HEK293 (cell line): Measurements from ENCODE around the gene TRPM5.

Source experiments
- CTCF ChIA-PET: fragments of 350-600 bp; formaldehyde crosslinking; extraction: SDS; loops from one replicate; lab custom pipeline; 2021; ENCODE audit warnings: antibody characterized with exemption; lab: Yijun Ruan, JAX
- POLR2A ChIA-PET: fragments of 300-600 bp; formaldehyde crosslinking; extraction: SDS; loops from one replicate; lab custom pipeline; 2020; ENCODE audit warnings: antibody characterized with exemption, inconsistent platforms; lab: Yijun Ruan, JAX
- H3K27ac ChIP-seq: fragments of 200-500 bp; sonication (Bioruptor generic); 2 replicates; pipeline ENCODE4 v1.5.1; 2014; ENCODE audit warnings: low read depth, low read length, control low read depth, inconsistent platforms; ENCODE audit errors: extremely low read depth
- H3K36me3 ChIP-seq, 2 experiments: fragments of 200-500 bp in 1 of 2; sonication (Bioruptor generic) in 1 of 2; 1 replicate in 1 of 2; 2 replicates in 1 of 2; pipeline ENCODE4 v1.5.1; 2014 to 2017; ENCODE audit warnings: inconsistent platforms in 2 of 2, low read length in 2 of 2; ENCODE audit not compliant: control insufficient read depth in 2 of 2, insufficient read depth in 1 of 2
- H3K4me1 ChIP-seq: fragments of 200-500 bp; sonication (Bioruptor generic); 2 replicates; pipeline ENCODE4 v1.5.1; 2014; ENCODE audit warnings: mild to moderate bottlenecking, low read length, inconsistent platforms; ENCODE audit not compliant: control insufficient read depth, insufficient read depth
- H3K4me3 ChIP-seq: 2 replicates; pipeline ENCODE4 v1.5.1; 2011; ENCODE audit warnings: low read depth, mild to moderate bottlenecking, control low read depth, low read length, moderate library complexity
- H3K9me3 ChIP-seq: fragments of 200-500 bp; sonication (Bioruptor generic); 2 replicates; pipeline ENCODE4 v1.5.1; 2014; ENCODE audit warnings: low read depth, low read length, inconsistent platforms; ENCODE audit not compliant: control insufficient read depth, insufficient read depth
- GLIS1 ChIP-seq: fragments of 450-650 bp; formaldehyde crosslinking; IDR thresholded peaks from 2 replicates; pipeline ENCODE4 v1.5.1; 2016; ENCODE audit warnings: missing biosample characterization, missing genetic modification characterization
- HOXD13 ChIP-seq: sonication (generic); formaldehyde crosslinking; IDR thresholded peaks from 2 replicates; pipeline ENCODE4 v1.8.0; 2022; ENCODE audit warnings: missing genetic modification reagents, borderline replicate concordance
- PATZ1 ChIP-seq: fragments of 450-650 bp; formaldehyde crosslinking; IDR thresholded peaks from 2 replicates; pipeline ENCODE4 v1.5.1; 2016; ENCODE audit warnings: missing biosample characterization, missing genetic modification characterization
- ZBTB10 ChIP-seq: fragments of 450-650 bp; formaldehyde crosslinking; IDR thresholded peaks from 2 replicates; pipeline ENCODE4 v1.5.1; 2016; ENCODE audit warnings: missing biosample characterization, missing genetic modification characterization
- ZBTB17 ChIP-seq: fragments of 450-650 bp; formaldehyde crosslinking; IDR thresholded peaks from 2 replicates; pipeline ENCODE4 v1.5.1; 2016; ENCODE audit warnings: missing biosample characterization, missing genetic modification characterization
- ZBTB48 ChIP-seq: fragments of 450-650 bp; formaldehyde crosslinking; IDR thresholded peaks from 2 replicates; pipeline ENCODE4 v1.5.1; 2016; ENCODE audit warnings: missing biosample characterization, missing genetic modification characterization
- ZIC2 ChIP-seq: fragments of 450-650 bp; formaldehyde crosslinking; IDR thresholded peaks from 2 replicates; pipeline ENCODE4 v1.5.1; 2016; ENCODE audit warnings: missing biosample characterization, missing genetic modification characterization
- ZNF10 ChIP-seq: fragments of 450-650 bp; formaldehyde crosslinking; IDR thresholded peaks from 2 replicates; pipeline ENCODE4 v1.5.1; 2017; ENCODE audit warnings: missing biosample characterization, missing genetic modification characterization
- ZNF2 ChIP-seq: fragments of 450-650 bp; formaldehyde crosslinking; IDR thresholded peaks from 2 replicates; pipeline ENCODE4 v1.5.1; 2016; ENCODE audit warnings: missing biosample characterization, missing genetic modification characterization
- ZNF223 ChIP-seq: fragments of 450-650 bp; formaldehyde crosslinking; IDR thresholded peaks from 2 replicates; pipeline ENCODE4 v1.5.1; 2016; ENCODE audit warnings: missing biosample characterization, missing genetic modification characterization
- ZNF391 ChIP-seq: fragments of 450-650 bp; formaldehyde crosslinking; IDR thresholded peaks from 2 replicates; pipeline ENCODE4 v1.5.1; 2016; ENCODE audit warnings: low read depth, missing biosample characterization, missing genetic modification characterization, borderline replicate concordance
- ZNF654 ChIP-seq: fragments of 450-650 bp; formaldehyde crosslinking; IDR thresholded peaks from 2 replicates; pipeline ENCODE4 v1.5.1; 2016; ENCODE audit warnings: low read depth, missing biosample characterization, missing genetic modification characterization
- ZNF701 ChIP-seq: fragments of 450-650 bp; formaldehyde crosslinking; IDR thresholded peaks from 2 replicates; pipeline ENCODE4 v1.5.1; 2016; ENCODE audit warnings: missing biosample characterization, missing genetic modification characterization
- ZNF777 ChIP-seq: fragments of 450-650 bp; formaldehyde crosslinking; IDR thresholded peaks from 2 replicates; pipeline ENCODE4 v1.5.1; 2017; ENCODE audit warnings: missing biosample characterization, missing genetic modification characterization, borderline replicate concordance
- TF ChIP-seq, protein P1 (sequence below): fragments of 450-650 bp; formaldehyde crosslinking; optimal IDR thresholded peaks from 2 replicates; pipeline ENCODE3; 2016; ENCODE audit warnings: missing biosample characterization, mild to moderate bottlenecking, missing genetic modification characterization
- TF ChIP-seq, protein P2 (sequence below): fragments of 450-650 bp; formaldehyde crosslinking; conservative IDR thresholded peaks from 2 replicates; pipeline ENCODE4 v1.5.1; 2016; ENCODE audit warnings: low read depth, missing biosample characterization, missing genetic modification characterization
- TF ChIP-seq, protein P3 (sequence below): fragments of 450-650 bp; formaldehyde crosslinking; IDR thresholded peaks from 2 replicates; pipeline ENCODE4 v1.5.1; 2016; ENCODE audit warnings: missing biosample characterization, missing genetic modification characterization
- TF ChIP-seq, protein P4 (sequence below): fragments of 450-650 bp; formaldehyde crosslinking; IDR thresholded peaks from 2 replicates; pipeline ENCODE4 v1.5.1; 2016; ENCODE audit warnings: missing biosample characterization, missing genetic modification characterization

Gene TRPM5

GRCh38 chr11:2420502-2421225 is 23.6 kb downstream of the TRPM5 start:
- Histone ChIP-seq H3K27ac (no peak overlapping the region), H3K4me3 (no peak overlapping the region), H3K36me3 (no peaks in the 10 kb centered on the region), H3K4me1 (no peaks in the 10 kb centered on the region)
- CTCF ChIA-PET = interaction anchor here (0.6 to 11.2 kb wide), 53 partner anchors 11 to 720 kb away, joined by 3 to 297 read pairs (median 5); partner anchors contain the start of genes C11orf21, CD81, TSPAN32 and TSSC4
- TF ChIP-seq, protein P1, sequence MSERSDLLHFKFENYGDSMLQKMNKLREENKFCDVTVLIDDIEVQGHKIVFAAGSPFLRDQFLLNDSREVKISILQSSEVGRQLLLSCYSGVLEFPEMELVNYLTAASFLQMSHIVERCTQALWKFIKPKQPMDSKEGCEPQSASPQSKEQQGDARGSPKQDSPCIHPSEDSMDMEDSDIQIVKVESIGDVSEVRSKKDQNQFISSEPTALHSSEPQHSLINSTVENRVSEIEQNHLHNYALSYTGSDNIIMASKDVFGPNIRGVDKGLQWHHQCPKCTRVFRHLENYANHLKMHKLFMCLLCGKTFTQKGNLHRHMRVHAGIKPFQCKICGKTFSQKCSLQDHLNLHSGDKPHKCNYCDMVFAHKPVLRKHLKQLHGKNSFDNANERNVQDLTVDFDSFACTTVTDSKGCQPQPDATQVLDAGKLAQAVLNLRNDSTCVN (tag by site-specific recombination) = peak; percentile 15
- TF ChIP-seq ZNF654 = peak; percentile 74
- peak; percentile 10; the same call in 1 of the 2 replicates for TF ChIP-seq ZIC2 (tag by site-specific recombination)
- no peak for TF ChIP-seq ZNF223 (tag by site-specific recombination)
- TF ChIP-seq PATZ1 = peak; percentile 50; the same call in 1 of the 2 replicates
- peak; percentile 58; the same call in 1 of the 2 replicates for TF ChIP-seq ZBTB10 (tag by site-specific recombination)
- no peak for TF ChIP-seq HOXD13
- TF ChIP-seq, protein P2, sequence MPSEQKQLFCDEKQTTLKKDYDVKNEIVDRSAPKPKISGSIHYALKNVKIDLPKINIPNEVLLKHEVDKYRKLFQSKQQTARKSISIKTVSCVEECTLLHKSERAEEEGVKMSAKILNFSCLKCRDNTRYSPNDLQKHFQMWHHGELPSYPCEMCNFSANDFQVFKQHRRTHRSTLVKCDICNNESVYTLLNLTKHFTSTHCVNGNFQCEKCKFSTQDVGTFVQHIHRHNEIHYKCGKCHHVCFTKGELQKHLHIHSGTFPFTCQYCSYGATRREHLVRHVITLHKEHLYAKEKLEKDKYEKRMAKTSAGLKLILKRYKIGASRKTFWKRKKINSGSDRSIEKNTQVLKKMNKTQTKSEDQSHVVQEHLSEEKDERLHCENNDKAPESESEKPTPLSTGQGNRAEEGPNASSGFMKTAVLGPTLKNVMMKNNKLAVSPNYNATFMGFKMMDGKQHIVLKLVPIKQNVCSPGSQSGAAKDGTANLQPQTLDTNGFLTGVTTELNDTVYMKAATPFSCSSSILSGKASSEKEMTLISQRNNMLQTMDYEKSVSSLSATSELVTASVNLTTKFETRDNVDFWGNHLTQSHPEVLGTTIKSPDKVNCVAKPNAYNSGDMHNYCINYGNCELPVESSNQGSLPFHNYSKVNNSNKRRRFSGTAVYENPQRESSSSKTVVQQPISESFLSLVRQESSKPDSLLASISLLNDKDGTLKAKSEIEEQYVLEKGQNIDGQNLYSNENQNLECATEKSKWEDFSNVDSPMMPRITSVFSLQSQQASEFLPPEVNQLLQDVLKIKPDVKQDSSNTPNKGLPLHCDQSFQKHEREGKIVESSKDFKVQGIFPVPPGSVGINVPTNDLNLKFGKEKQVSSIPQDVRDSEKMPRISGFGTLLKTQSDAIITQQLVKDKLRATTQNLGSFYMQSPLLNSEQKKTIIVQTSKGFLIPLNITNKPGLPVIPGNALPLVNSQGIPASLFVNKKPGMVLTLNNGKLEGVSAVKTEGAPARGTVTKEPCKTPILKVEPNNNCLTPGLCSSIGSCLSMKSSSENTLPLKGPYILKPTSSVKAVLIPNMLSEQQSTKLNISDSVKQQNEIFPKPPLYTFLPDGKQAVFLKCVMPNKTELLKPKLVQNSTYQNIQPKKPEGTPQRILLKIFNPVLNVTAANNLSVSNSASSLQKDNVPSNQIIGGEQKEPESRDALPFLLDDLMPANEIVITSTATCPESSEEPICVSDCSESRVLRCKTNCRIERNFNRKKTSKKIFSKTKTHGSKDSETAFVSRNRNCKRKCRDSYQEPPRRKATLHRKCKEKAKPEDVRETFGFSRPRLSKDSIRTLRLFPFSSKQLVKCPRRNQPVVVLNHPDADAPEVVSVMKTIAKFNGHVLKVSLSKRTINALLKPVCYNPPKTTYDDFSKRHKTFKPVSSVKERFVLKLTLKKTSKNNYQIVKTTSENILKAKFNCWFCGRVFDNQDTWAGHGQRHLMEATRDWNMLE = no peak
- TF ChIP-seq ZNF10 (tag by site-specific recombination) = no peak
- TF ChIP-seq ZNF777 (tag by site-specific recombination) = no peak
- peak; percentile 26; the same call in 1 of the 2 replicates for TF ChIP-seq ZBTB48
- TF ChIP-seq, protein P3, sequence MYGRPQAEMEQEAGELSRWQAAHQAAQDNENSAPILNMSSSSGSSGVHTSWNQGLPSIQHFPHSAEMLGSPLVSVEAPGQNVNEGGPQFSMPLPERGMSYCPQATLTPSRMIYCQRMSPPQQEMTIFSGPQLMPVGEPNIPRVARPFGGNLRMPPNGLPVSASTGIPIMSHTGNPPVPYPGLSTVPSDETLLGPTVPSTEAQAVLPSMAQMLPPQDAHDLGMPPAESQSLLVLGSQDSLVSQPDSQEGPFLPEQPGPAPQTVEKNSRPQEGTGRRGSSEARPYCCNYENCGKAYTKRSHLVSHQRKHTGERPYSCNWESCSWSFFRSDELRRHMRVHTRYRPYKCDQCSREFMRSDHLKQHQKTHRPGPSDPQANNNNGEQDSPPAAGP (tag by site-specific recombination) = peak; percentile 52; the same call in 1 of the 2 replicates
- TF ChIP-seq ZNF391 (tag by site-specific recombination) = no peak
- no peak for TF ChIP-seq ZNF701 (tag by site-specific recombination)
- TF ChIP-seq ZBTB17 (tag by site-specific recombination) = 0 out of 2 replicates have a peak, but pooled peaks have one; percentile 18
- TF ChIP-seq ZNF2 = 0 out of 2 replicates have a peak, but pooled peaks have one; percentile 38
- TF ChIP-seq, protein P4, sequence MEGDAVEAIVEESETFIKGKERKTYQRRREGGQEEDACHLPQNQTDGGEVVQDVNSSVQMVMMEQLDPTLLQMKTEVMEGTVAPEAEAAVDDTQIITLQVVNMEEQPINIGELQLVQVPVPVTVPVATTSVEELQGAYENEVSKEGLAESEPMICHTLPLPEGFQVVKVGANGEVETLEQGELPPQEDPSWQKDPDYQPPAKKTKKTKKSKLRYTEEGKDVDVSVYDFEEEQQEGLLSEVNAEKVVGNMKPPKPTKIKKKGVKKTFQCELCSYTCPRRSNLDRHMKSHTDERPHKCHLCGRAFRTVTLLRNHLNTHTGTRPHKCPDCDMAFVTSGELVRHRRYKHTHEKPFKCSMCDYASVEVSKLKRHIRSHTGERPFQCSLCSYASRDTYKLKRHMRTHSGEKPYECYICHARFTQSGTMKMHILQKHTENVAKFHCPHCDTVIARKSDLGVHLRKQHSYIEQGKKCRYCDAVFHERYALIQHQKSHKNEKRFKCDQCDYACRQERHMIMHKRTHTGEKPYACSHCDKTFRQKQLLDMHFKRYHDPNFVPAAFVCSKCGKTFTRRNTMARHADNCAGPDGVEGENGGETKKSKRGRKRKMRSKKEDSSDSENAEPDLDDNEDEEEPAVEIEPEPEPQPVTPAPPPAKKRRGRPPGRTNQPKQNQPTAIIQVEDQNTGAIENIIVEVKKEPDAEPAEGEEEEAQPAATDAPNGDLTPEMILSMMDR (tag by site-specific recombination) = peak; percentile 90
- TF ChIP-seq GLIS1 (tag by site-specific recombination) = peak; percentile 23; the same call in 1 of the 2 replicates
- TF ChIP-seq, all 188 proteins: peak for 11
- POLR2A ChIA-PET = interaction anchor here (1.1 to 2.2 kb wide), 3 partner anchors 20 to 115 kb away, joined by 4 to 19 read pairs (median 5); partner anchors contain the start of gene TSSC4
- H3K9me3 ChIP-seq = no peaks in the 10 kb centered on the region
